K562 treated with DMSO at 1 percent for 48 hours (cell line): Measurements from ENCODE around the gene ATPAF2. TPM values are rescaled to one million over a fixed set of nuclear protein-coding genes. Genes with fewer than 3 reads are reported as not detected.

Experiments used
- total RNA-seq: library from RNA; unstranded; fragments of 300-600 nt; gene quantifications from 2 replicates; pipeline ENCODE4 v1.2.3, GENCODE V29; 2022; ENCODE audit warnings: low replicate concordance; ENCODE audit errors: extremely low read depth

Gene ATPAF2
- total RNA-seq: not detected in 2 replicates

GRCh38 chr17:18038861-18039534 is at the start of gene ATPAF2, which contains the start of gene GID4:
Gene ATPAF2 (minus strand): TSS chr17:18039168. CDS start chr17:18039013, 155 bp downstream.
Gene GID4 (plus strand): TSS chr17:18039408. CDS start chr17:18039465, 57 bp downstream.

GRCh38 chr17:18087610-18088491 is 48.9 kb upstream of the ATPAF2 start, which contains the start of gene DRG2:
Gene DRG2 (plus strand): TSS chr17:18087948. CDS start chr17:18088024, 76 bp downstream.

GRCh38 chr17:17972126-17972951 is 66.6 kb downstream of the ATPAF2 start, which contains the start of the genes DRC3 and TOM1L2:
Gene DRC3 (plus strand): TSS chr17:17972862. CDS start chr17:17977599, 4,737 bp downstream.
Gene TOM1L2 (minus strand): TSS chr17:17972400. CDS start chr17:17972313, 87 bp downstream.

Other genes with a start within 250 kb of the ATPAF2 start
- gene SREBF1, start 202.2 kb downstream of the ATPAF2 start, total RNA-seq: not detected in 2 replicates
- gene TOM1L2, start 66.8 kb downstream of the ATPAF2 start, total RNA-seq: not detected in 2 replicates
- gene DRC3, start 66.3 kb downstream of the ATPAF2 start, total RNA-seq: not detected in 2 replicates
- gene GID4, start 240 bp upstream of the ATPAF2 start, total RNA-seq: not detected in 2 replicates
- not detected in 2 replicates for gene DRG2, start 48.8 kb upstream of the ATPAF2 start, total RNA-seq
- not detected in 2 replicates for gene MYO15A, start 69.6 kb upstream of the ATPAF2 start, total RNA-seq
- gene ALKBH5, start 144.7 kb upstream of the ATPAF2 start, total RNA-seq: not detected in 2 replicates
- not detected in 2 replicates for gene LLGL1, start 186.5 kb upstream of the ATPAF2 start, total RNA-seq
- 710 TPM in 1 of 2 replicates, not detected in the other for gene FLII, start 219.6 kb upstream of the ATPAF2 start, total RNA-seq
- not detected in 2 replicates for gene MIEF2, start 221.5 kb upstream of the ATPAF2 start, total RNA-seq